ENCODE data around the gene ZBTB20.

- TF ChIP-seq, protein P1, sequence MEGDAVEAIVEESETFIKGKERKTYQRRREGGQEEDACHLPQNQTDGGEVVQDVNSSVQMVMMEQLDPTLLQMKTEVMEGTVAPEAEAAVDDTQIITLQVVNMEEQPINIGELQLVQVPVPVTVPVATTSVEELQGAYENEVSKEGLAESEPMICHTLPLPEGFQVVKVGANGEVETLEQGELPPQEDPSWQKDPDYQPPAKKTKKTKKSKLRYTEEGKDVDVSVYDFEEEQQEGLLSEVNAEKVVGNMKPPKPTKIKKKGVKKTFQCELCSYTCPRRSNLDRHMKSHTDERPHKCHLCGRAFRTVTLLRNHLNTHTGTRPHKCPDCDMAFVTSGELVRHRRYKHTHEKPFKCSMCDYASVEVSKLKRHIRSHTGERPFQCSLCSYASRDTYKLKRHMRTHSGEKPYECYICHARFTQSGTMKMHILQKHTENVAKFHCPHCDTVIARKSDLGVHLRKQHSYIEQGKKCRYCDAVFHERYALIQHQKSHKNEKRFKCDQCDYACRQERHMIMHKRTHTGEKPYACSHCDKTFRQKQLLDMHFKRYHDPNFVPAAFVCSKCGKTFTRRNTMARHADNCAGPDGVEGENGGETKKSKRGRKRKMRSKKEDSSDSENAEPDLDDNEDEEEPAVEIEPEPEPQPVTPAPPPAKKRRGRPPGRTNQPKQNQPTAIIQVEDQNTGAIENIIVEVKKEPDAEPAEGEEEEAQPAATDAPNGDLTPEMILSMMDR (conservative IDR thresholded peaks at IDR 0.05 in 1 of 2, IDR thresholded peaks at IDR 0.05 in 1 of 2; ENCODE audit: low read depth in 1 of 2, low read length in 2 of 2), result no peak
- no peak for TF ChIP-seq EZH2 (IDR thresholded peaks at IDR 0.05; ENCODE audit: low read length, missing control alignments)
Observed at GRCh38 chr3:114650808-114651207, 496.3 kb downstream of the ZBTB20 start.
